HepG2 (cell line): ENCODE measurements around the gene ATP6V0A1. TPM values are rescaled to one million over a fixed set of nuclear protein-coding genes. Genes with fewer than 3 reads are reported as not detected.
A peak's percentile ranks its signal among the peaks of the same experiment; 100 is the strongest.

Source experiments
- BORCS8-MEF2B ChIP-seq: sonication (generic); formaldehyde crosslinking; IDR thresholded peaks from 2 replicates; pipeline ENCODE4 v1.8.0; 2022; ENCODE audit warnings: mild to moderate bottlenecking, missing genetic modification reagents
- EP300 ChIP-seq, 3 experiments: sonication (generic) in 1 of 3; formaldehyde crosslinking in 1 of 3; IDR thresholded peaks; 2 replicates each; pipeline versions ENCODE4 v1.5.1 to v1.6.1; 2011 to 2020; ENCODE audit warnings: low read depth in 2 of 3, low read length in 2 of 3, borderline replicate concordance in 1 of 3, improper control_type of control experiment in 1 of 3, mild to moderate bottlenecking in 1 of 3, missing genetic modification reagents in 1 of 3, moderate library complexity in 1 of 3
- HIVEP1 ChIP-seq: sonication (generic); formaldehyde crosslinking; IDR thresholded peaks from 2 replicates; pipeline ENCODE4 v1.4.0; 2020; ENCODE audit warnings: mild to moderate bottlenecking, missing genetic modification reagents
- MAZ ChIP-seq, 2 experiments: sonication (generic) in 1 of 2; formaldehyde crosslinking in 1 of 2; IDR thresholded peaks; 2 replicates each; pipeline versions ENCODE4 v1.5.0 to v1.6.1; 2012 to 2020; ENCODE audit warnings: low read depth in 2 of 2, mild to moderate bottlenecking in 2 of 2, borderline replicate concordance in 1 of 2, improper control_type of control experiment in 1 of 2, low read length in 1 of 2, missing genetic modification reagents in 1 of 2, moderate library complexity in 1 of 2
- MED1 ChIP-seq: sonication (generic); formaldehyde crosslinking; IDR thresholded peaks from 2 replicates; pipeline ENCODE4 v1.4.0; 2020; ENCODE audit warnings: missing genetic modification reagents
- NR2F1 ChIP-seq, 2 experiments: fragments of 450-650 bp in 1 of 2; formaldehyde crosslinking in 1 of 2; IDR thresholded peaks; 2 replicates each; pipeline versions ENCODE4 v1.5.0 to v1.6.1; 2016 to 2020; ENCODE audit warnings: mild to moderate bottlenecking in 1 of 2, missing compliant biosample characterization in 1 of 2, missing genetic modification reagents in 1 of 2, moderate library complexity in 1 of 2
- PHB2 ChIP-seq: fragments of 450-650 bp; IDR thresholded peaks from 2 replicates; pipeline ENCODE4 v1.6.1; 2018; ENCODE audit not compliant: partially characterized antibody
- SP2 ChIP-seq: sonication (generic); formaldehyde crosslinking; IDR thresholded peaks from 2 replicates; pipeline ENCODE4 v1.5.1; 2020; ENCODE audit warnings: mild to moderate bottlenecking, missing genetic modification reagents
- ZBTB42 ChIP-seq: sonication (generic); formaldehyde crosslinking; IDR thresholded peaks from 2 replicates; pipeline ENCODE4 v1.5.0; 2020; ENCODE audit warnings: mild to moderate bottlenecking, missing genetic modification reagents
- ZNF3 ChIP-seq: IDR thresholded peaks from 2 replicates; pipeline ENCODE4 v1.7.0; 2017; ENCODE audit warnings: inconsistent platforms
- ZNF549 ChIP-seq: sonication (generic); formaldehyde crosslinking; IDR thresholded peaks from 2 replicates; pipeline ENCODE4 v1.5.0; 2020; ENCODE audit warnings: missing genetic modification reagents
- ZNF607 ChIP-seq: sonication (generic); formaldehyde crosslinking; IDR thresholded peaks from 2 replicates; pipeline ENCODE4 v1.5.1; 2020; ENCODE audit warnings: missing genetic modification reagents, mild to moderate bottlenecking, borderline replicate concordance
- ZNF724P ChIP-seq: sonication (generic); formaldehyde crosslinking; IDR thresholded peaks from 2 replicates; pipeline ENCODE4 v1.8.0; 2022; ENCODE audit warnings: missing genetic modification reagents, borderline replicate concordance
- ZSCAN20 ChIP-seq: sonication (generic); formaldehyde crosslinking; IDR thresholded peaks from 2 replicates; pipeline ENCODE4 v1.4.0; 2020; ENCODE audit warnings: missing genetic modification reagents, mild to moderate bottlenecking, borderline replicate concordance
- polyA plus RNA-seq, 8 experiments: library from polyadenylated mRNA; depleted of rRNA in 3 of 8; stranded (reverse) in 7 of 8; unstranded in 1 of 8; fragments of >200 nt; fragmentation: Illumina TruSeq in 4 of 8; extraction: Trizol in 4 of 8; gene quantifications; 2 replicates each; pipeline versions ENCODE4 v1.2.1 to v1.2.3, GENCODE V29; 2011 to 2016; ENCODE audit warnings: low read depth in 4 of 8, missing spikeins in 1 of 8, mixed read lengths in 1 of 8; ENCODE audit not compliant: insufficient read depth in 1 of 8
- total RNA-seq, 5 experiments: library from RNA; depleted of rRNA; stranded (reverse); fragments of >200 nt; fragmentation: Illumina TruSeq; extraction: Trizol; gene quantifications; 2 replicates each; pipeline ENCODE4 v1.2.3, GENCODE V29; 2016; ENCODE audit warnings: low read depth in 1 of 5
- TF ChIP-seq, protein P1 (sequence below): sonication (generic); formaldehyde crosslinking; IDR thresholded peaks from 2 replicates; pipeline ENCODE4 v1.8.0; 2022; ENCODE audit warnings: mild to moderate bottlenecking, missing genetic modification reagents; ENCODE audit not compliant: insufficient replicate concordance
- TF ChIP-seq, protein P2 (sequence below): sonication (generic); formaldehyde crosslinking; IDR thresholded peaks from 2 replicates; pipeline ENCODE4 v1.5.0; 2020; ENCODE audit warnings: mild to moderate bottlenecking, missing genetic modification reagents
- TF ChIP-seq, protein P3 (sequence below): sonication (generic); formaldehyde crosslinking; IDR thresholded peaks from 2 replicates; pipeline ENCODE4 v1.4.0; 2020; ENCODE audit warnings: mild to moderate bottlenecking, missing genetic modification reagents
- TF ChIP-seq, protein P4 (sequence below): sonication (generic); formaldehyde crosslinking; IDR thresholded peaks from 2 replicates; pipeline ENCODE4 v1.8.1; 2023; ENCODE audit warnings: missing genetic modification reagents, mild to moderate bottlenecking, borderline replicate concordance
- TF ChIP-seq, protein P5 (sequence below): sonication (generic); formaldehyde crosslinking; IDR thresholded peaks from 2 replicates; pipeline ENCODE4 v1.4.0; 2020; ENCODE audit warnings: missing genetic modification reagents

ATP6V0A1 gene
- total and polyA plus RNA-seq, 2 of the 13 experiments (the other 11 are each of a cell fraction or from before 2014, with no cell fraction given), result 27.9 to 54.1 TPM

DNA sequence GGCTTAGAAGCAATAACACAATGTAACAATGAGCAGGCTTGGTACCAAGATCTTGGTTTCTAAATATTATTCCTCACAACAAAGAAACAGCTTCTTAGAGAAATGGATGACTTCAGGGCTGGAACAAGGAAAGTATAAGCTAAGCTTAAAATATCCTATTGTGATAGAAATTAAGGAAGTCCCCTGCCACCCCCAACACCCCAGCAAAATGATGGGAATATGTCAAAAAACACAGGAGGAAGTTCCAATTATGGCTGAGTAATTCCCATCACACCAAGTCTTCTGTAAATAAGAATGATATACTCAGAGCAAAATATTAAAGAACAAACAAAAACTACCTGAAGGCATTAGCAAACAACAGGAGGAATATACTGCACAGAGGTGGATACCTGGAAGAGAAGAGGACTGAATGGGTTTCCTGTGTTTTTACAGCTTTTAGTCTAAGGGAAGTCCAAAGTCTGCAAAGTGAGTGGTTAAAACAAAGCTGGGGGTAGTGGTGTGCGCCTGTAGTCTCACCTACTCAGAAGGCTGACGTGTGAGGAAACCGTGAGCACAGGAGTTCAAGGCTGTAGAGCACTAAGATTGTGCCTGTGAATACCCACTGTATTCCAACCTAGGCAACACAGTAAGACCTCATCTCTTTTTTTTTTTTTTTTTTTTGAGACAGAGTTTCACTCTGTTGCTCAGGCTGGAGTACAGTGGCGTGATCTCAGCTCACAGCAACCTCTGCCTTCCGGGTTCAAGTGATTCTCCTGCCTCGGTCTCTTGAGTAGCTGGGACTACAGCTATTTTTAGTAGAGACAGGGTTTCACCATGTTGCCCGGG lies 17.1 kb upstream of the ATP6V0A1 start (continued):
- TF ChIP-seq, protein P1, sequence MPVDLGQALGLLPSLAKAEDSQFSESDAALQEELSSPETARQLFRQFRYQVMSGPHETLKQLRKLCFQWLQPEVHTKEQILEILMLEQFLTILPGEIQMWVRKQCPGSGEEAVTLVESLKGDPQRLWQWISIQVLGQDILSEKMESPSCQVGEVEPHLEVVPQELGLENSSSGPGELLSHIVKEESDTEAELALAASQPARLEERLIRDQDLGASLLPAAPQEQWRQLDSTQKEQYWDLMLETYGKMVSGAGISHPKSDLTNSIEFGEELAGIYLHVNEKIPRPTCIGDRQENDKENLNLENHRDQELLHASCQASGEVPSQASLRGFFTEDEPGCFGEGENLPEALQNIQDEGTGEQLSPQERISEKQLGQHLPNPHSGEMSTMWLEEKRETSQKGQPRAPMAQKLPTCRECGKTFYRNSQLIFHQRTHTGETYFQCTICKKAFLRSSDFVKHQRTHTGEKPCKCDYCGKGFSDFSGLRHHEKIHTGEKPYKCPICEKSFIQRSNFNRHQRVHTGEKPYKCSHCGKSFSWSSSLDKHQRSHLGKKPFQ, result peak; percentile 99
- TF ChIP-seq EP300 (IDR thresholded peaks at IDR 0.05; ENCODE audit: low read depth in 2 of 2, low read length in 2 of 2) (peak; percentile 26 to 65; a peak in 2 of 4 replicates), EP300 (CRISPR knock-in tag; IDR thresholded peaks at IDR 0.05; ENCODE audit: borderline replicate concordance) (peak; percentile 16; the same call in 1 of the 2 replicates), NR2F1 (CRISPR knock-in tag; IDR thresholded peaks at IDR 0.05) (no peak), MAZ (IDR thresholded peaks at IDR 0.05; ENCODE audit: borderline replicate concordance, low read depth, low read length) (no peak), MAZ (CRISPR knock-in tag; IDR thresholded peaks at IDR 0.05; ENCODE audit: low read depth) (no peak), BORCS8-MEF2B (CRISPR knock-in tag) (no peak), MED1 (no peak), ZBTB42 (CRISPR knock-in tag) (no peak), ZNF3 (CRISPR knock-in tag) (peak; percentile 16; the same call in 1 of the 2 replicates), SP2 (CRISPR knock-in tag) (no peak), ZSCAN20 (CRISPR knock-in tag) (no peak), ZNF607 (CRISPR knock-in tag) (no peak; the same call in 1 of the 2 replicates), ZNF724P (no peak), ZNF549 (no peak), HIVEP1 (CRISPR knock-in tag) (no peak), PHB2 (no peak)
- TF ChIP-seq, protein P2, sequence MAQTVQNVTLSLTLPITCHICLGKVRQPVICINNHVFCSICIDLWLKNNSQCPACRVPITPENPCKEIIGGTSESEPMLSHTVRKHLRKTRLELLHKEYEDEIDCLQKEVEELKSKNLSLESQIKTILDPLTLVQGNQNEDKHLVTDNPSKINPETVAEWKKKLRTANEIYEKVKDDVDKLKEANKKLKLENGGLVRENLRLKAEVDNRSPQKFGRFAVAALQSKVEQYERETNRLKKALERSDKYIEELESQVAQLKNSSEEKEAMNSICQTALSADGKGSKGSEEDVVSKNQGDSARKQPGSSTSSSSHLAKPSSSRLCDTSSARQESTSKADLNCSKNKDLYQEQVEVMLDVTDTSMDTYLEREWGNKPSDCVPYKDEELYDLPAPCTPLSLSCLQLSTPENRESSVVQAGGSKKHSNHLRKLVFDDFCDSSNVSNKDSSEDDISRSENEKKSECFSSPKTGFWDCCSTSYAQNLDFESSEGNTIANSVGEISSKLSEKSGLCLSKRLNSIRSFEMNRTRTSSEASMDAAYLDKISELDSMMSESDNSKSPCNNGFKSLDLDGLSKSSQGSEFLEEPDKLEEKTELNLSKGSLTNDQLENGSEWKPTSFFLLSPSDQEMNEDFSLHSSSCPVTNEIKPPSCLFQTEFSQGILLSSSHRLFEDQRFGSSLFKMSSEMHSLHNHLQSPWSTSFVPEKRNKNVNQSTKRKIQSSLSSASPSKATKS (CRISPR knock-in tag), result no peak
- TF ChIP-seq, protein P3, sequence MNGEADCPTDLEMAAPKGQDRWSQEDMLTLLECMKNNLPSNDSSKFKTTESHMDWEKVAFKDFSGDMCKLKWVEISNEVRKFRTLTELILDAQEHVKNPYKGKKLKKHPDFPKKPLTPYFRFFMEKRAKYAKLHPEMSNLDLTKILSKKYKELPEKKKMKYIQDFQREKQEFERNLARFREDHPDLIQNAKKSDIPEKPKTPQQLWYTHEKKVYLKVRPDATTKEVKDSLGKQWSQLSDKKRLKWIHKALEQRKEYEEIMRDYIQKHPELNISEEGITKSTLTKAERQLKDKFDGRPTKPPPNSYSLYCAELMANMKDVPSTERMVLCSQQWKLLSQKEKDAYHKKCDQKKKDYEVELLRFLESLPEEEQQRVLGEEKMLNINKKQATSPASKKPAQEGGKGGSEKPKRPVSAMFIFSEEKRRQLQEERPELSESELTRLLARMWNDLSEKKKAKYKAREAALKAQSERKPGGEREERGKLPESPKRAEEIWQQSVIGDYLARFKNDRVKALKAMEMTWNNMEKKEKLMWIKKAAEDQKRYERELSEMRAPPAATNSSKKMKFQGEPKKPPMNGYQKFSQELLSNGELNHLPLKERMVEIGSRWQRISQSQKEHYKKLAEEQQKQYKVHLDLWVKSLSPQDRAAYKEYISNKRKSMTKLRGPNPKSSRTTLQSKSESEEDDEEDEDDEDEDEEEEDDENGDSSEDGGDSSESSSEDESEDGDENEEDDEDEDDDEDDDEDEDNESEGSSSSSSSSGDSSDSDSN, result 0 out of 2 replicates have a peak, but pooled peaks have one; percentile 25
- TF ChIP-seq, protein P4, sequence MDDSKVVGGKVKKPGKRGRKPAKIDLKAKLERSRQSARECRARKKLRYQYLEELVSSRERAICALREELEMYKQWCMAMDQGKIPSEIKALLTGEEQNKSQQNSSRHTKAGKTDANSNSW (CRISPR knock-in tag), result no peak
- TF ChIP-seq, protein P5, sequence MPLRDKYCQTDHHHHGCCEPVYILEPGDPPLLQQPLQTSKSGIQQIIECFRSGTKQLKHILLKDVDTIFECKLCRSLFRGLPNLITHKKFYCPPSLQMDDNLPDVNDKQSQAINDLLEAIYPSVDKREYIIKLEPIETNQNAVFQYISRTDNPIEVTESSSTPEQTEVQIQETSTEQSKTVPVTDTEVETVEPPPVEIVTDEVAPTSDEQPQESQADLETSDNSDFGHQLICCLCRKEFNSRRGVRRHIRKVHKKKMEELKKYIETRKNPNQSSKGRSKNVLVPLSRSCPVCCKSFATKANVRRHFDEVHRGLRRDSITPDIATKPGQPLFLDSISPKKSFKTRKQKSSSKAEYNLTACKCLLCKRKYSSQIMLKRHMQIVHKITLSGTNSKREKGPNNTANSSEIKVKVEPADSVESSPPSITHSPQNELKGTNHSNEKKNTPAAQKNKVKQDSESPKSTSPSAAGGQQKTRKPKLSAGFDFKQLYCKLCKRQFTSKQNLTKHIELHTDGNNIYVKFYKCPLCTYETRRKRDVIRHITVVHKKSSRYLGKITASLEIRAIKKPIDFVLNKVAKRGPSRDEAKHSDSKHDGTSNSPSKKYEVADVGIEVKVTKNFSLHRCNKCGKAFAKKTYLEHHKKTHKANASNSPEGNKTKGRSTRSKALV (CRISPR knock-in tag), result no peak
